HepG2 (cell line): ENCODE measurements around the gene CNBD2. TPM values are rescaled to one million over a fixed set of nuclear protein-coding genes. Genes with fewer than 3 reads are reported as not detected.

ENCODE experiments used
- FIP1L1 ChIP-seq: fragments of 200-400 bp; formaldehyde crosslinking; IDR thresholded peaks from 2 replicates; pipeline ENCODE4 v1.6.1; 2018; ENCODE audit warnings: low read depth, mild to moderate bottlenecking, low read length, moderate library complexity, borderline replicate concordance; ENCODE audit not compliant: insufficient read depth
- KDM5B ChIP-seq: sonication (generic); formaldehyde crosslinking; IDR thresholded peaks from 2 replicates; pipeline ENCODE4 v1.4.0; 2020; ENCODE audit warnings: missing genetic modification reagents, mild to moderate bottlenecking, borderline replicate concordance
- MLX ChIP-seq: IDR thresholded peaks from 2 replicates; pipeline ENCODE4 v1.6.1; 2016
- MLXIP ChIP-seq: sonication (generic); formaldehyde crosslinking; IDR thresholded peaks from 2 replicates; pipeline ENCODE4 v1.9.0; 2021; ENCODE audit warnings: missing genetic modification reagents, borderline replicate concordance
- NKX3-1 ChIP-seq: sonication (generic); formaldehyde crosslinking; IDR thresholded peaks from 2 replicates; pipeline ENCODE4 v1.5.0; 2020; ENCODE audit warnings: missing genetic modification reagents
- REXO4 ChIP-seq: sonication (generic); formaldehyde crosslinking; IDR thresholded peaks from 2 replicates; pipeline ENCODE4 v1.8.0; 2022; ENCODE audit warnings: missing genetic modification reagents, mild to moderate bottlenecking, borderline replicate concordance
- ZBTB44 ChIP-seq: sonication (generic); formaldehyde crosslinking; IDR thresholded peaks from 2 replicates; pipeline ENCODE4 v1.4.0; 2020; ENCODE audit warnings: missing genetic modification reagents
- ZC3H13 ChIP-seq: sonication (generic); formaldehyde crosslinking; IDR thresholded peaks from 2 replicates; pipeline ENCODE4 v1.8.1; 2023; ENCODE audit warnings: mild to moderate bottlenecking, missing genetic modification reagents, moderate library complexity
- ZIK1 ChIP-seq: sonication (generic); formaldehyde crosslinking; IDR thresholded peaks from 2 replicates; pipeline ENCODE4 v1.5.0; 2020; ENCODE audit warnings: mild to moderate bottlenecking, low read depth, missing genetic modification reagents, borderline replicate concordance
- ZNF281 ChIP-seq: sonication (generic); formaldehyde crosslinking; IDR thresholded peaks from 2 replicates; pipeline ENCODE4 v1.4.0; 2020; ENCODE audit warnings: missing genetic modification reagents, borderline replicate concordance
- polyA plus RNA-seq, 8 experiments: library from polyadenylated mRNA; depleted of rRNA in 3 of 8; stranded (reverse) in 7 of 8; unstranded in 1 of 8; fragments of >200 nt; fragmentation: Illumina TruSeq in 4 of 8; extraction: Trizol in 4 of 8; gene quantifications; 2 replicates each; pipeline versions ENCODE4 v1.2.1 to v1.2.3, GENCODE V29; 2011 to 2016; ENCODE audit warnings: low read depth in 4 of 8, missing spikeins in 1 of 8, mixed read lengths in 1 of 8; ENCODE audit not compliant: insufficient read depth in 1 of 8
- total RNA-seq, 5 experiments: library from RNA; depleted of rRNA; stranded (reverse); fragments of >200 nt; fragmentation: Illumina TruSeq; extraction: Trizol; gene quantifications; 2 replicates each; pipeline ENCODE4 v1.2.3, GENCODE V29; 2016; ENCODE audit warnings: low read depth in 1 of 5
- TF ChIP-seq, protein P1 (sequence below): sonication (generic); formaldehyde crosslinking; conservative IDR thresholded peaks from 2 replicates; pipeline ENCODE4 v1.4.0; 2020; ENCODE audit warnings: missing genetic modification reagents

The CNBD2 gene
- total and polyA plus RNA-seq, 2 of the 13 experiments (the other 11 are each of a cell fraction or from before 2014, with no cell fraction given), result 12.4 to 22.8 TPM

GRCh38 chr20:35954200-35954906 lies 14.0 kb upstream of the CNBD2 start, which contains the start of gene SCAND1 (continued):
- TF ChIP-seq NKX3-1, result peak; percentile 23; the same call in 1 of the 2 replicates
- TF ChIP-seq KDM5B (CRISPR knock-in tag), result peak; percentile 99
- TF ChIP-seq ZBTB44 (CRISPR knock-in tag), result no peak
- peak; percentile 20; the same call in 1 of the 2 replicates for TF ChIP-seq MLXIP (CRISPR knock-in tag)
- TF ChIP-seq FIP1L1, result peak; percentile 88
- peak; percentile 99 for TF ChIP-seq ZC3H13 (CRISPR knock-in tag)
- TF ChIP-seq, protein P1, sequence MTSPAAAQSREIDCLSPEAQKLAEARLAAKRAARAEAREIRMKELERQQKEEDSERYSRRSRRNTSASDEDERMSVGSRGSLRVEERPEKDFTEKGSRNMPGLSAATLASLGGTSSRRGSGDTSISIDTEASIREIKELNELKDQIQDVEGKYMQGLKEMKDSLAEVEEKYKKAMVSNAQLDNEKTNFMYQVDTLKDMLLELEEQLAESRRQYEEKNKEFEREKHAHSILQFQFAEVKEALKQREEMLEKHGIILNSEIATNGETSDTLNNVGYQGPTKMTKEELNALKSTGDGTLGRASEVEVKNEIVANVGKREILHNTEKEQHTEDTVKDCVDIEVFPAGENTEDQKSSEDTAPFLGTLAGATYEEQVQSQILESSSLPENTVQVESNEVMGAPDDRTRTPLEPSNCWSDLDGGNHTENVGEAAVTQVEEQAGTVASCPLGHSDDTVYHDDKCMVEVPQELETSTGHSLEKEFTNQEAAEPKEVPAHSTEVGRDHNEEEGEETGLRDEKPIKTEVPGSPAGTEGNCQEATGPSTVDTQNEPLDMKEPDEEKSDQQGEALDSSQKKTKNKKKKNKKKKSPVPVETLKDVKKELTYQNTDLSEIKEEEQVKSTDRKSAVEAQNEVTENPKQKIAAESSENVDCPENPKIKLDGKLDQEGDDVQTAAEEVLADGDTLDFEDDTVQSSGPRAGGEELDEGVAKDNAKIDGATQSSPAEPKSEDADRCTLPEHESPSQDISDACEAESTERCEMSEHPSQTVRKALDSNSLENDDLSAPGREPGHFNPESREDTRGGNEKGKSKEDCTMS, result peak; percentile 55; the same call in 1 of the 2 replicates
- no peak for TF ChIP-seq REXO4 (CRISPR knock-in tag)
- peak; percentile 93 for TF ChIP-seq MLX (CRISPR knock-in tag)
- 0 out of 2 replicates have a peak, but pooled peaks have one; percentile 22 for TF ChIP-seq ZNF281
- TF ChIP-seq ZIK1 (CRISPR knock-in tag), result peak; percentile 94; the same call in 1 of the 2 replicates
